ENCODE measurements around the gene GZF1. TPM values are rescaled to one million over a fixed set of nuclear protein-coding genes. Genes with fewer than 3 reads are reported as not detected.
"Not testable (repeated sequence)": the region's sequence is repeated elsewhere in the genome, so short reads cannot be mapped to it uniquely, and the experiment has no call there.

Gene GZF1
- polyA plus RNA-seq, 3 donors, result 5.5 to 215 (median 7.0) TPM

DNA sequence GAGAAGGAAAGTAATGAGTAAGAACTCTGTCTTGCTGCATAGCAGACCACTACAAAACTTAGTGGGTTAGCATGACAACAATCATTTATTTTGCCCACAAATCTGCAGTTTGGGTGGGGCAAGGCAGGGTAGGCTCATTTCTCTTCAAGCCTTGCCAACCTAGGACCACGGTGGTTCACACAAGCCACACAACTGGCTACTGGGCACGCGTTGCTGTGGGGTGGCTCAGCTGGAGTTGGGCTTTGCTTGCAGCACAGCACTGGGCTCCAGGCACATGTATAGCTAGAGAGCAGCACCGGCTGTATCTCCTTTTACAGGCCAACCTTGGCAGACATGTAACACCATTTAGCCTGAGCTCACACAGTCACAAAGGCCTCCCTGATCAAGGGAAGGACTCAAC, 16.0 kb upstream of the GZF1 start:
- Mint-ChIP-seq H3K27ac (no peak overlapping the region), H3K9me3 (peaks cover 0 to 2% (median 0%) of the 10 kb centered on the region in 7 donors)
- no peak for DNase-seq

DNA sequence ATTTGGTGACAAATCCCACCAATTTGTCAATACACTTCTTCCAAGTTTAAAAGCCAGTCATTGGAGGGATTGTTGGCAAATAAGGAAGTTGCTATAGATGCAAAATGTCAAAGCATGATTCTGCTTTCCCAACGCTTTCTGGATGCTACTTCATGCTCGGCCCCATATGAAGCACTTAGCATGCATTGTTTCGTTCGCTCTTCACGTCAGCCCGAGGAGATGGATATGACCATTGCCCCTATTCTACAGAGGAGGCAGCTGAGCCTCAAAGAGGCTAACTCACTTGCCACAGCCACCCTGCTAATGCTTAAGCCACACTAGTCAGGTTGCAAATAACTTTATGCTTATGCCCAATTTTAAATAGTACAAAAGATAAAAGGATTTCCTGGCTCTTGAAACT, 14.2 kb upstream of the GZF1 start:
- no peak overlapping the region for H3K4me3 Mint-ChIP-seq
- Histone ChIP-seq H3K9ac (ENCODE audit: insufficient read depth, low read length, poor library complexity, severe bottlenecking) (no peak overlapping the region), H4K20me1 (ENCODE audit: insufficient read depth, low read length) (peaks cover 6% of the 10 kb centered on the region), H3K4me3 (replicated peaks in 1 of 3; ENCODE audit: low read depth in 2 of 3, low read length in 3 of 3) (no peak overlapping the region), H3K4me1 (ENCODE audit: control insufficient read depth in 1 of 2, insufficient read depth in 2 of 2, low read length in 2 of 2) (peaks cover 22 to 28% of the 10 kb centered on the region in 2 donors), H3K27ac (ENCODE audit: low read depth in 1 of 2, low read length in 2 of 2) (no peak overlapping the region), H3K36me3 (replicated peaks in 1 of 2; ENCODE audit: control insufficient read depth in 1 of 2, insufficient read depth in 2 of 2, low read length in 2 of 2) (no peaks in the 10 kb centered on the region), H3K9me3 (replicated peaks in 1 of 2; ENCODE audit: control insufficient read depth in 1 of 2, insufficient read depth in 1 of 2, low read length in 2 of 2) (no peaks in the 10 kb centered on the region), H3K4me2 (replicated peaks; ENCODE audit: extremely low read depth, low read length, poor library complexity, severe bottlenecking) (no peak overlapping the region), H3K27me3 (ENCODE audit: control insufficient read depth in 2 of 2, insufficient read depth in 2 of 2, low read length in 2 of 2) (no peaks in the 10 kb centered on the region), H3K79me2 (ENCODE audit: insufficient read depth, low read length) (peaks cover 23% of the 10 kb centered on the region), H2AFZ (ENCODE audit: insufficient read depth, low read depth, low read length, poor library complexity, severe bottlenecking) (no peak overlapping the region)
- 77% methylated on average over 5 of the region's 6 CpGs for WGBS (ENCODE audit: insufficient coverage)
- no peaks in the 10 kb centered on the region for H3K36me3 Mint-ChIP-seq
- H3K4me1 Mint-ChIP-seq, result peaks cover 19% of the 10 kb centered on the region
- peak in 1 of 3 donors; percentile 29 for DNase-seq
- no peak for TF ChIP-seq CTCF (IDR thresholded peaks at IDR 0.05)
- intact Hi-C loops (cut with micrococcal nuclease), result loop anchor here (2.0 to 10.0 kb wide), 4 partner anchors 13 to 653 kb away; no protein-coding TSS in a partner anchor
- no peak overlapping the region for H3K27ac Mint-ChIP-seq
- H3K9me3 Mint-ChIP-seq, result peaks cover 0 to 2% (median 0%) of the 10 kb centered on the region in 7 donors
- no peaks in the 10 kb centered on the region for H3K27me3 Mint-ChIP-seq (ENCODE audit: low read depth in 3 of 3)

More for the DNA sequence above, 16.0 kb upstream of the GZF1 start:
- no peak for TF ChIP-seq CTCF (IDR thresholded peaks at IDR 0.05)
- peaks cover 0 to 2% (median 0%) of the 10 kb centered on the region in 3 donors for H3K27me3 Mint-ChIP-seq (ENCODE audit: low read depth in 3 of 3)
- Histone ChIP-seq H3K27me3 (ENCODE audit: control insufficient read depth in 2 of 2, insufficient read depth in 2 of 2, low read length in 2 of 2) (no peaks in the 10 kb centered on the region), H4K20me1 (ENCODE audit: insufficient read depth, low read length) (no peaks in the 10 kb centered on the region), H3K9me3 (replicated peaks in 1 of 2; ENCODE audit: control insufficient read depth in 1 of 2, insufficient read depth in 1 of 2, low read length in 2 of 2) (no peaks in the 10 kb centered on the region), H3K9ac (ENCODE audit: insufficient read depth, low read length, poor library complexity, severe bottlenecking) (no peak overlapping the region), H3K4me3 (replicated peaks in 1 of 3; ENCODE audit: low read depth in 2 of 3, low read length in 3 of 3) (no peak overlapping the region), H2AFZ (ENCODE audit: insufficient read depth, low read depth, low read length, poor library complexity, severe bottlenecking) (no peak overlapping the region), H3K4me1 (ENCODE audit: control insufficient read depth in 1 of 2, insufficient read depth in 2 of 2, low read length in 2 of 2) (peaks cover 10 to 14% of the 10 kb centered on the region in 2 donors), H3K79me2 (ENCODE audit: insufficient read depth, low read length) (peaks cover 6% of the 10 kb centered on the region), H3K36me3 (replicated peaks in 1 of 2; ENCODE audit: control insufficient read depth in 1 of 2, insufficient read depth in 2 of 2, low read length in 2 of 2) (no peaks in the 10 kb centered on the region), H3K4me2 (replicated peaks; ENCODE audit: extremely low read depth, low read length, poor library complexity, severe bottlenecking) (no peak overlapping the region), H3K27ac (ENCODE audit: low read depth in 1 of 2, low read length in 2 of 2) (no peak overlapping the region)
- no peak overlapping the region for H3K4me3 Mint-ChIP-seq
- H3K36me3 Mint-ChIP-seq, result no peaks in the 10 kb centered on the region
- intact Hi-C loops (cut with micrococcal nuclease), result loop anchor here in 1 of 2 donors (10.0 kb wide), 3 partner anchors 59 to 651 kb away; no protein-coding TSS in a partner anchor
- H3K4me1 Mint-ChIP-seq, result peaks cover 12% of the 10 kb centered on the region
- 93% methylated on average over 4 of the region's 4 CpGs for WGBS (ENCODE audit: insufficient coverage)

DNA sequence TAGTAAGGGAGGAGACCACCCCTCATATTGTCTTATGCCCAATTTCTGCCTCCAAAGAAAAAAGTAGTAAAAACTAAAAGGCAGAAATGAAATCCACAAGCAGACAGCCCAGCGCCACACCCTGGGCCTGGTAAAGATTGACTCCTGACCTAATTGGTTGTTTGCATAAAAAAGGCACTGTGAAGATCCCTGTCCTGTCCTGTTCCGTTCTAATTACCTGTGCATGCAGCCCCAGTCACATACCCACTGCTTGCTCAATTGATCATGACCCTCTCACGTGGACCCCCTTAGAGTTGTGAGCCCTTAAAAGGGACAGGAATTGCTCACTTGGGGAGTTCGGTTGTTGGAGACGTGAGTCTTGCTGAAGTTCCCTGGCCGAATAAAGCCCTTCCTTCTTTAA, 13.5 kb upstream of the GZF1 start:
- not testable (repeated sequence) for H4K20me1 ChIP-seq (ENCODE audit: insufficient read depth, low read length); H3K27me3 ChIP-seq (ENCODE audit: control insufficient read depth in 2 of 2, insufficient read depth in 2 of 2, low read length in 2 of 2); H3K4me3 ChIP-seq (replicated peaks in 1 of 3; ENCODE audit: low read depth in 2 of 3, low read length in 3 of 3); H3K36me3 Mint-ChIP-seq; H3K9me3 ChIP-seq (replicated peaks in 1 of 2; ENCODE audit: control insufficient read depth in 1 of 2, insufficient read depth in 1 of 2, low read length in 2 of 2); H3K9ac ChIP-seq (ENCODE audit: insufficient read depth, low read length, poor library complexity, severe bottlenecking); H2AFZ ChIP-seq (ENCODE audit: insufficient read depth, low read depth, low read length, poor library complexity, severe bottlenecking); H3K9me3 Mint-ChIP-seq; H3K27me3 Mint-ChIP-seq (ENCODE audit: low read depth in 3 of 3); H3K27ac ChIP-seq (ENCODE audit: low read depth in 1 of 2, low read length in 2 of 2); H3K4me2 ChIP-seq (replicated peaks; ENCODE audit: extremely low read depth, low read length, poor library complexity, severe bottlenecking); H3K36me3 ChIP-seq (replicated peaks in 1 of 2; ENCODE audit: control insufficient read depth in 1 of 2, insufficient read depth in 2 of 2, low read length in 2 of 2); DNase-seq
- 94% methylated on average over 5 of the region's 6 CpGs for WGBS (ENCODE audit: insufficient coverage)
- H3K4me3 Mint-ChIP-seq, result peak overlapping the region in 1 of 2 donors; percentile 30
- H3K27ac Mint-ChIP-seq, result peak overlapping the region in 4 of 7 donors; percentile 32 to 69 (median 64)
- intact Hi-C loops (cut with micrococcal nuclease), result loop anchor here (2.0 to 10.0 kb wide), 4 partner anchors 14 to 654 kb away; no protein-coding TSS in a partner anchor
- H3K4me1 ChIP-seq (ENCODE audit: control insufficient read depth in 1 of 2, insufficient read depth in 2 of 2, low read length in 2 of 2), result peaks cover 22 to 28% of the 10 kb centered on the region in 2 donors
- peaks cover 31% of the 10 kb centered on the region for H3K79me2 ChIP-seq (ENCODE audit: insufficient read depth, low read length)
- peaks cover 20% of the 10 kb centered on the region for H3K4me1 Mint-ChIP-seq
